DOHH2 (cell line): ENCODE data around the gene SLC25A51.

ENCODE experiments used
- H3F3A ChIP-seq: fragments of 200-600 bp; sonication (generic), shearing (Covaris generic); 2 replicates; pipeline ENCODE4 v1.6.0; 2016; ENCODE audit warnings: antibody characterized with exemption, mild to moderate bottlenecking; ENCODE audit not compliant: control insufficient read depth, insufficient read depth
- H3K27ac ChIP-seq: fragments of 200-600 bp; sonication (generic); 2 replicates; pipeline ENCODE4 v1.5.1; 2014; ENCODE audit warnings: low read depth, mild to moderate bottlenecking, low read length, moderate library complexity
- H3K27me3 ChIP-seq: fragments of 200-600 bp; sonication (generic); 2 replicates; pipeline ENCODE4 v1.6.1; 2014; ENCODE audit warnings: mild to moderate bottlenecking, low read length, mixed read lengths; ENCODE audit not compliant: control insufficient read depth
- H3K36me3 ChIP-seq: fragments of 200-600 bp; sonication (generic); 2 replicates; pipeline ENCODE4 v1.6.1; 2014; ENCODE audit warnings: mild to moderate bottlenecking, low read length, moderate library complexity, mixed read lengths; ENCODE audit not compliant: control insufficient read depth
- H3K4me1 ChIP-seq: fragments of 200-600 bp; sonication (generic); 2 replicates; pipeline ENCODE4 v1.6.1; 2014; ENCODE audit warnings: mild to moderate bottlenecking, low read length, mixed read lengths; ENCODE audit not compliant: control insufficient read depth
- H3K4me2 ChIP-seq: fragments of 200-600 bp; sonication (generic); 2 replicates; pipeline ENCODE4 v1.6.0; 2014; ENCODE audit warnings: mild to moderate bottlenecking, low read length, moderate library complexity
- H3K4me3 ChIP-seq: fragments of 200-600 bp; sonication (generic); 2 replicates; pipeline ENCODE4 v1.5.1; 2014; ENCODE audit warnings: mild to moderate bottlenecking, low read length, mixed read lengths
- H3K79me2 ChIP-seq: fragments of 200-600 bp; sonication (generic); 2 replicates; pipeline ENCODE4 v1.6.1; 2014; ENCODE audit warnings: mild to moderate bottlenecking, low read length, mixed read lengths; ENCODE audit not compliant: control insufficient read depth
- H3K9me2 ChIP-seq: fragments of 200-600 bp; sonication (generic); replicated peaks from 2 replicates; pipeline ENCODE4 v1.6.1; 2014; ENCODE audit warnings: mild to moderate bottlenecking, low read length, mixed read lengths; ENCODE audit not compliant: control insufficient read depth
- H3K9me3 ChIP-seq: fragments of 200-600 bp; sonication (generic); 2 replicates; pipeline ENCODE4 v1.6.1; 2014; ENCODE audit warnings: antibody characterized with exemption, low read length, mixed read lengths; ENCODE audit not compliant: control insufficient read depth, insufficient read depth
- H4K20me1 ChIP-seq: fragments of 200-600 bp; sonication (generic); 2 replicates; pipeline ENCODE4 v1.6.0; 2014; ENCODE audit warnings: low read depth, mild to moderate bottlenecking, antibody characterized with exemption, low read length, moderate library complexity; ENCODE audit not compliant: control insufficient read depth, insufficient read depth
- EZH2phosphoT487 ChIP-seq: fragments of 200-600 bp; sonication (generic); IDR thresholded peaks from 2 replicates; pipeline ENCODE4 v1.6.1; 2017; ENCODE audit warnings: borderline replicate concordance, mild to moderate bottlenecking, antibody characterized with exemption, low read length, moderate library complexity, mixed read lengths
- TF ChIP-seq, protein P1 (sequence below): fragments of 200-600 bp; sonication (generic); IDR thresholded peaks from one replicate; pipeline ENCODE4 v1.5.1; 2014; ENCODE audit warnings: antibody characterized with exemption, mild to moderate bottlenecking, low read depth, low read length; ENCODE audit not compliant: poor library complexity, severe bottlenecking

SLC25A51 gene

DNA sequence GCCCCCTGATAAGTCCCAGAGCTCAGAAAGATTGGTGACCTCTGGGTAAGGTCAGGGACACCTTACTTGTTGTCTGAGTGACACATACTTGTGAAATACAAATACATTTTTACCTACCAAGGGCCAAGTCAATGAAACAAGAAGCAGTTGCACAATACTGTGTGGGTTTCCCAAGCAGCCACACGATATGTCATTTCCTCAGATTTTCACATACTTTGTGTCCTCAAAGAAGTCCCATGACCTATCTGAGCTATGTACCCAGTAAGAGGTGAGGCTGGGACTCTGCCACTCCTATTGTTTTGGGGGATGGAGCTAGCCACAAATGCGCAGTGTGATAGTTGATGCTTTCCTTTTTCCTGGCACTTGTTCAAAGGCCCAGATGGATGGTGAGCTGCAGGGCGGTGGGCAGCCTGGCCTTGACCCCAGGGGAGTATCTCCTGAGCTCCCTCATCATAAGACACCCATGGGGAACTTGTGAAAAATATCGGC, 4.8 kb upstream of the SLC25A51 start:
- TF ChIP-seq, protein P1, sequence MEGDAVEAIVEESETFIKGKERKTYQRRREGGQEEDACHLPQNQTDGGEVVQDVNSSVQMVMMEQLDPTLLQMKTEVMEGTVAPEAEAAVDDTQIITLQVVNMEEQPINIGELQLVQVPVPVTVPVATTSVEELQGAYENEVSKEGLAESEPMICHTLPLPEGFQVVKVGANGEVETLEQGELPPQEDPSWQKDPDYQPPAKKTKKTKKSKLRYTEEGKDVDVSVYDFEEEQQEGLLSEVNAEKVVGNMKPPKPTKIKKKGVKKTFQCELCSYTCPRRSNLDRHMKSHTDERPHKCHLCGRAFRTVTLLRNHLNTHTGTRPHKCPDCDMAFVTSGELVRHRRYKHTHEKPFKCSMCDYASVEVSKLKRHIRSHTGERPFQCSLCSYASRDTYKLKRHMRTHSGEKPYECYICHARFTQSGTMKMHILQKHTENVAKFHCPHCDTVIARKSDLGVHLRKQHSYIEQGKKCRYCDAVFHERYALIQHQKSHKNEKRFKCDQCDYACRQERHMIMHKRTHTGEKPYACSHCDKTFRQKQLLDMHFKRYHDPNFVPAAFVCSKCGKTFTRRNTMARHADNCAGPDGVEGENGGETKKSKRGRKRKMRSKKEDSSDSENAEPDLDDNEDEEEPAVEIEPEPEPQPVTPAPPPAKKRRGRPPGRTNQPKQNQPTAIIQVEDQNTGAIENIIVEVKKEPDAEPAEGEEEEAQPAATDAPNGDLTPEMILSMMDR, result no peak
- TF ChIP-seq EZH2phosphoT487, result no peak
- Histone ChIP-seq H3K4me3 (no peak overlapping the region), H3K27ac (no peak overlapping the region), H4K20me1 (no peaks in the 10 kb centered on the region), H3K4me1 (peaks cover 6% of the 10 kb centered on the region; the same call in 1 of the 2 replicates), H3K9me3 (no peaks in the 10 kb centered on the region), H3K36me3 (no peaks in the 10 kb centered on the region), H3K4me2 (no peak overlapping the region), H3F3A (no peaks in the 10 kb centered on the region), H3K27me3 (no peaks in the 10 kb centered on the region), H3K9me2 (no peaks in the 10 kb centered on the region), H3K79me2 (no peaks in the 10 kb centered on the region)

DNA sequence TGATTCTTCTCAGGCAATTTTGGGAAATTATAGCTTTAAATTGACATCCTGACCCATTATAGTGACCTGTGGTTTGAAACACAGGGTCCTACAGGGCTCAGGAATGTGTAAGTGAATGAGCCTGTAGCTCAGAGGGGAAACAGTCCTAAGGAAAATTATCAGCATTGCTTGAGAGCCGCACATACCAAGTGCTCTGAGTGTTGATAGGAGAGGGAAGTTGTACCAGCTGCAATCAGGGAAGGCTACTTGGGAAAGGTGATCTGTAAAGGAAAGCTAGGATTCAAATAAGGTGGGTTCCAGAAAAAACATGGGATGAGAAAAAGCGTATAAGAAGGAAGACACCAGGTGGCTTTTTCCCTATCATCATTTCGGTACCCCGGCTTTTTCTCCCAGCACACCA, 4.4 kb upstream of the SLC25A51 start:
- no peak overlapping the region for H3K27ac ChIP-seq
- H3K79me2 ChIP-seq, result peaks cover 4% of the 10 kb centered on the region
- no peak overlapping the region for H3K4me3 ChIP-seq
- no peak for TF ChIP-seq EZH2phosphoT487
- TF ChIP-seq, protein P1, result no peak
- no peaks in the 10 kb centered on the region for H3K36me3 ChIP-seq
- H3K4me1 ChIP-seq, result peaks cover 6% of the 10 kb centered on the region; the same call in 1 of the 2 replicates
- H4K20me1 ChIP-seq, result no peaks in the 10 kb centered on the region
- no peaks in the 10 kb centered on the region for H3K9me3 ChIP-seq
- H3K4me2 ChIP-seq, result no peak overlapping the region
- H3K27me3 ChIP-seq, result no peaks in the 10 kb centered on the region
- no peaks in the 10 kb centered on the region for H3F3A ChIP-seq
- H3K9me2 ChIP-seq, result no peaks in the 10 kb centered on the region

DNA sequence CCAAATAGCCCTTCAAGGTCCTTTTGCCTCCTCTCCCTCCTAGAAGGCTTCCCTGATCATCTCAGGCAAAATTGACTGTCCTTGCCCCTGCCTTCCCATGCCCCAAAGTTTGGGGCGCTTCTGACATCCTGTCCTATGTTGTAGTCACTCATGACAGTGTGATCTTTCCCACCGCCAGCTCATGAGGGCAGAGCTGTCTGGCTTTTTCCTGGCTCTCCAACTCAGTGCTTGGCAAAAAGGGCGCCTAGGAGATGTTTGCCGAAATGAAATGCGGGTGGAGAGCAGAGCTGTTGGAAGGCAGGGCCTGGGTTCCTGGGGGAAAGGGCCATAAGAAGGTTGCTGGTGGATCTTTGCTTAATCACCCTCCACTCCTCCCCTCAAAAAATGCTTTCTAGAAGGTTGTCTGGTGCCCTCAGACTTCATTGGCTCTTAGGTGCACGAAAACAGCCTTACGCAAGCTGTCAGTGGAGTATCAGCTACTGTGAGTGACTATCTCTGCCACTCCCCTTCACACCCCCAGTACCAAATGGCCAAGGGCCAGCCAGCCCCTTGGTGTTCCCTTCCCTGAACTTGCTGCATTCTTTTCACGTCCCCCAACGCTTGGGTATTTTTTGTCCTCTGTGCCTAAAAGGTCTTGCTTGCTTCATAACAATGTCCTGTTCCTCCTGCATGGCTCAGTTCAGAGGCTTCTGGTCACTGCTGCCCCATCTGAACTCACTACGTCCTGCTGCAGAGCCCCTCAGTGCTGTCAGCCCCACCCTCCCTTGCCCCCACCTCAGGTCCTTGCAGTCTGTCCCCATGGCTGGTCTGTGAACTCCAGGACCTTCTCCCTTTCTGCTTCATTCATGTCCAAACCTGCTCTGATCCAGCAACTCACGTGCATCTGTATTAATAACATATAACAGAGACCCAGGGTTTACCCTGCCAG, 2.6 kb upstream of the SLC25A51 start:
- TF ChIP-seq EZH2phosphoT487, result no peak
- TF ChIP-seq, protein P1, result no peak
- no peak overlapping the region for H3K4me2 ChIP-seq

More for the DNA sequence above, 2.6 kb upstream of the SLC25A51 start:
- Histone ChIP-seq H3K4me1 (peaks cover 22% of the 10 kb centered on the region), H3K27me3 (no peaks in the 10 kb centered on the region), H3K9me2 (no peaks in the 10 kb centered on the region), H3K36me3 (peaks cover 3% of the 10 kb centered on the region), H4K20me1 (no peaks in the 10 kb centered on the region), H3F3A (no peaks in the 10 kb centered on the region), H3K79me2 (peaks cover 21% of the 10 kb centered on the region), H3K4me3 (no peak overlapping the region), H3K27ac (no peak overlapping the region), H3K9me3 (no peaks in the 10 kb centered on the region)
